ENCODE measurements around the gene PSD2. TPM values are rescaled to one million over a fixed set of nuclear protein-coding genes. Genes with fewer than 3 reads are reported as not detected.

Gene PSD2
- total RNA-seq, 1 donor from 2014 or later, result 0.52 TPM

DNA sequence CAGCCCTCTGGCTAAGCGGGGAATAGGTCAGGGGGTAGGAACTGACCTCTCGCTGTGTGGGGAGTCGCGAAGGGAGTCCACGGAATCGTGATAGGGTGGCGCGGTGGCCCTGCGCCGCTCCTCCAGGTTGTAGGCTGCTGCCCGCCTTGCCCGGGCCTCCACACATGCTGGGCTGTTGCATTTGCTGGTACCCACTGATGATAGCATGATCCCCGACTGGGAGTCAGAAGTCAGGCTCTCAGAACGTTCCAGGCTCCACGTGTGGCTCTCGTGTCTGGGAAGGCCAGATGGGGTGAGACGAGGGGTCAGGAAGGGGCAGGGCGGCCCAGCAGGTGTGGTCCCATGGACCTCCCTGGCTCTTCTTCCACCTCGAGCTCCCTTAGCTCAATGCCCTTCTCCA is 56.0 kb downstream of the PSD2 start:
- Histone ChIP-seq H3K36me3 (ENCODE audit: control insufficient read depth in 3 of 3, insufficient read depth in 3 of 3, low read length in 3 of 3) (peaks cover 12 to 20% (median 16%) of the 10 kb centered on the region in 3 donors), H3K4me1 (ENCODE audit: control insufficient read depth in 3 of 3, insufficient read depth in 3 of 3, low read length in 3 of 3) (peaks cover 4 to 5% (median 4%) of the 10 kb centered on the region in 3 donors), H3K9me3 (ENCODE audit: control insufficient read depth in 3 of 3, low read length in 3 of 3) (no peaks in the 10 kb centered on the region), H3K9ac (ENCODE audit: low read depth in 1 of 3, low read length in 3 of 3) (no peak overlapping the region), H3K4me3 (ENCODE audit: low read length in 3 of 3) (no peak overlapping the region), H3K27me3 (ENCODE audit: control insufficient read depth in 3 of 3, insufficient read depth in 3 of 3, low read length in 3 of 3) (no peaks in the 10 kb centered on the region), H3K27ac (ENCODE audit: low read depth, low read length) (no peak overlapping the region)

DNA sequence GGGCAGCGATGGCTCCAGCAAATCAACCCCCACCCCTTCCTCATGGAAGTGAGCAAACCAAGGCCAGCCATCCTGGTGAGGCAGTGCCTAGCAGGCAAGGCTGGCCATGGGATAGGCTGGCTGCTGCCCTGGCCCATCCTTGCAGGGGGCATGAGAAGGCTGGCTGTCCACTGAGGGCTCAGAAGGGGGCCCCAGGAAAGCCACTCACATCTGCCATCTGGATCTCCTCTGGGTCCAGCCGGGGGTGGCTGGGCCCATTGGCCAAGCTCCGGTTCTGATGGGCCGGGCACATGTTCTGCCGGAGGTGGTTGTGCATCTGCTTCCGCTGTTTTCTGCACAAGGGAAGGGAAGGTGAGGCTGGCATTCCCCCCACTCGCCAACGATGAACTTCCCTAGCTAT is 57.1 kb downstream of the PSD2 start:
- Histone ChIP-seq H3K4me1 (ENCODE audit: control insufficient read depth in 3 of 3, insufficient read depth in 3 of 3, low read length in 3 of 3) (no peaks in the 10 kb centered on the region), H3K9me3 (ENCODE audit: control insufficient read depth in 3 of 3, low read length in 3 of 3) (no peaks in the 10 kb centered on the region), H3K27ac (ENCODE audit: low read depth, low read length) (no peak overlapping the region), H3K9ac (ENCODE audit: low read depth in 1 of 3, low read length in 3 of 3) (no peak overlapping the region), H3K36me3 (ENCODE audit: control insufficient read depth in 3 of 3, insufficient read depth in 3 of 3, low read length in 3 of 3) (peaks cover 12 to 20% (median 16%) of the 10 kb centered on the region in 3 donors), H3K4me3 (ENCODE audit: low read length in 3 of 3) (no peak overlapping the region), H3K27me3 (ENCODE audit: control insufficient read depth in 3 of 3, insufficient read depth in 3 of 3, low read length in 3 of 3) (no peaks in the 10 kb centered on the region)

DNA sequence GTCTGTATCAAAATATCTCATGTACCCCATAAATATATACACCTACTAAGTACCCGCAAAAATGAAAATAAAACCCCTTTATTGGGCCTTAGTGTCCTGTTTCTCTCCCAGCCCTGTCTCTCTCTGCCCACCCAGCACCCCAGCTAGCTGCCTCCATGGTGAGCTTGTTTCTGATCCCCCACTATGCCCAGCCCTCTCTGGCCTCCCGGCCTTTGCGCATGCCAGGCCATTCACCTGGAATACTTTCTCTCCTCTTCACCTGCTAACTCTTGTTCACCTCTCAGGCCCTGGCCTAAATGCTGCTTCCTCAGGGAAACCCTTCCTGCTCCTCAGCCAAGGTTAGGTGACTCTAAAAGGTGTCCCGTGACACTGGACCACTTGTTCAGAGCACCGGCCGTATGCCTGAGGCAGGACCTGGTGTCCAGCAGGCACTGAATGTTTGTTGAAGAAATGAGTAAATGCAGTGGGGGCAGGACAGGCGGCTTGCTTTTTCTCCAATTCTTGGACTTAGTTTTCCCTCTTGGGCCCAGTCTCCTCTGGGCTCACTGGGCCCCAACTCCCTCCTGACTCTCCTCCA is 58.5 kb downstream of the PSD2 start:
- Histone ChIP-seq H3K4me1 (ENCODE audit: control insufficient read depth in 3 of 3, insufficient read depth in 3 of 3, low read length in 3 of 3) (no peaks in the 10 kb centered on the region), H3K27me3 (ENCODE audit: control insufficient read depth in 3 of 3, insufficient read depth in 3 of 3, low read length in 3 of 3) (no peaks in the 10 kb centered on the region), H3K36me3 (ENCODE audit: control insufficient read depth in 3 of 3, insufficient read depth in 3 of 3, low read length in 3 of 3) (peaks cover 12 to 20% (median 16%) of the 10 kb centered on the region in 3 donors), H3K27ac (ENCODE audit: low read depth, low read length) (no peak overlapping the region), H3K4me3 (ENCODE audit: low read length in 3 of 3) (no peak overlapping the region), H3K9me3 (ENCODE audit: control insufficient read depth in 3 of 3, low read length in 3 of 3) (no peaks in the 10 kb centered on the region), H3K9ac (ENCODE audit: low read depth in 1 of 3, low read length in 3 of 3) (no peak overlapping the region)

DNA sequence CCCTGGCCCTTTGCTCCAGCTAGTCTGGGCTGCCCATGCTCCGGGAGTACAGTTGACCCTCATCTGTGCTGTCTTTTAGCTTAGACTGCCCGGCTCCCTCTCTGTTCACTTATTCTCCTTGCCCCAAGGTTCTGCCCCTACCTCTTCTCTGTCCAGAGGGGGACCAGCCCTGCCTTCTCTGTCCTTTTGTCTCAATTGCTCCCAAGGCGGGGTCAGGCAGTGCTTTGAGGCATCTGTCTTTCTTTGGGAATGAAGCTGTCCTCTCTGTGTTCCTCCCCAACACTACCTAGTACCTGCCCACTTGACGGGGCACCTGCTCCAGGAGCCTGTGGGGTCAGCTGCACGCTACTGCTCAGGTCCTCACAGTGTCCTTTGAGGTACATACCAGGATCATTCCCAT is 59.3 kb downstream of the PSD2 start:
- Histone ChIP-seq H3K36me3 (ENCODE audit: control insufficient read depth in 3 of 3, insufficient read depth in 3 of 3, low read length in 3 of 3) (peaks cover 12 to 20% (median 16%) of the 10 kb centered on the region in 3 donors), H3K4me3 (ENCODE audit: low read length in 3 of 3) (no peak overlapping the region), H3K27ac (ENCODE audit: low read depth, low read length) (no peak overlapping the region), H3K4me1 (ENCODE audit: control insufficient read depth in 3 of 3, insufficient read depth in 3 of 3, low read length in 3 of 3) (no peaks in the 10 kb centered on the region), H3K27me3 (ENCODE audit: control insufficient read depth in 3 of 3, insufficient read depth in 3 of 3, low read length in 3 of 3) (no peaks in the 10 kb centered on the region), H3K9me3 (ENCODE audit: control insufficient read depth in 3 of 3, low read length in 3 of 3) (no peaks in the 10 kb centered on the region), H3K9ac (ENCODE audit: low read depth in 1 of 3, low read length in 3 of 3) (no peak overlapping the region)

DNA sequence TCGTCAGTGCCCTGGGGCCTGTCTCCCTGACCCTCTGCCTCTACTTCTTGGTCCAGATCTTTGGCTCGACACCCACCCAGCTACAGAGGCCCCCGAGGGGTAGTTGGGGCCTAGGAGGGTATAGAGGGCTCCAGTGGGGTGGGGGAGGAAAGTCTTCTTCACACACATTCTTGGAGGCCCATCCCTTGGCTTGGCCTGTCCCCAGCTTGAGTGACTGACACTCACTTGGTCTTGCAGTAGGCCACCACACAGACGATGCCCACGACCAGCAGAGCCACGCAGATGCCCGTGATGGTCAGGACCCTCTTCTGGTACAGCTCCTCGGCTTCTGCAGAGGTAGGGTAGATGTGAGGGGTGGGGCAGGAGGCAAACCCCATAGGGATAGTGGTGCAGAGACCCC is 59.8 kb downstream of the PSD2 start:
- H3K9ac ChIP-seq (ENCODE audit: low read depth in 1 of 3, low read length in 3 of 3), result no peak overlapping the region
- no peaks in the 10 kb centered on the region for H3K9me3 ChIP-seq (ENCODE audit: control insufficient read depth in 3 of 3, low read length in 3 of 3)
- no peaks in the 10 kb centered on the region for H3K27me3 ChIP-seq (ENCODE audit: control insufficient read depth in 3 of 3, insufficient read depth in 3 of 3, low read length in 3 of 3)
- peaks cover 12 to 20% (median 16%) of the 10 kb centered on the region in 3 donors for H3K36me3 ChIP-seq (ENCODE audit: control insufficient read depth in 3 of 3, insufficient read depth in 3 of 3, low read length in 3 of 3)
- H3K4me1 ChIP-seq (ENCODE audit: control insufficient read depth in 3 of 3, insufficient read depth in 3 of 3, low read length in 3 of 3), result no peaks in the 10 kb centered on the region
- no peak overlapping the region for H3K27ac ChIP-seq (ENCODE audit: low read depth, low read length)
- no peak overlapping the region for H3K4me3 ChIP-seq (ENCODE audit: low read length in 3 of 3)

DNA sequence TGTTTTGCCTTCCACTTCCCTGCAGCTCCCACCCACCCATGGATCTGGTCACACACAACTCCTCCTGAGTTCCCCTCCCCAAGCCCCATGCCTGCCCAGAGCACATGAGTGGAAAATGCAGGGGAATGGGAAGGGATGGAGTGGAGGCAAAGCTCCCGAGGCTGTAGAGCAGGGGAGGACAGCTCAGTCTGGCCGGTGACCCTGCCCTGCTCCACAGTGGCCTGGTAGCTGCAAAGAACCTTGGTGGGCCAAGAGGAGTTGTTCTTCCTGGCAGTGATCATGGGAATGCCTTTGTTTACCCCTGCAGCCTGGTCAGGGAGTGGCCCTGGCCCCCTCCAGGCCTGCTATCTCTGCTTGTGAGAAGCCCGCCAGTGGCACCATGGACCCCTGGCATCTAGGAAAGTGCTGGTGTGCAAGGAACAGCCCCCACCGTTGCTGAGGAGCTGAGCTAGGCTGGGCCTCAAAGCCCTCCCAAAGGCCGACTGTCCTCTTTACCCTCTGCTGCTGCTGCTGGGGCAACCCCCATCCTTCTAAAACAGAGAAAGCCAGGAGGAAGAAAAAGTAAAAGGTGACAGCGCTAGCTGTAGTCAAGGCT is 60.4 kb downstream of the PSD2 start:
- no peak overlapping the region for H3K27ac ChIP-seq (ENCODE audit: low read depth, low read length)
- H3K4me1 ChIP-seq (ENCODE audit: control insufficient read depth in 3 of 3, insufficient read depth in 3 of 3, low read length in 3 of 3), result no peaks in the 10 kb centered on the region
- no peaks in the 10 kb centered on the region for H3K9me3 ChIP-seq (ENCODE audit: control insufficient read depth in 3 of 3, low read length in 3 of 3)
- H3K9ac ChIP-seq (ENCODE audit: low read depth in 1 of 3, low read length in 3 of 3), result no peak overlapping the region
- H3K36me3 ChIP-seq (ENCODE audit: control insufficient read depth in 3 of 3, insufficient read depth in 3 of 3, low read length in 3 of 3), result peaks cover 12 to 20% (median 16%) of the 10 kb centered on the region in 3 donors
- no peak overlapping the region for H3K4me3 ChIP-seq (ENCODE audit: low read length in 3 of 3)
- no peaks in the 10 kb centered on the region for H3K27me3 ChIP-seq (ENCODE audit: control insufficient read depth in 3 of 3, insufficient read depth in 3 of 3, low read length in 3 of 3)

DNA sequence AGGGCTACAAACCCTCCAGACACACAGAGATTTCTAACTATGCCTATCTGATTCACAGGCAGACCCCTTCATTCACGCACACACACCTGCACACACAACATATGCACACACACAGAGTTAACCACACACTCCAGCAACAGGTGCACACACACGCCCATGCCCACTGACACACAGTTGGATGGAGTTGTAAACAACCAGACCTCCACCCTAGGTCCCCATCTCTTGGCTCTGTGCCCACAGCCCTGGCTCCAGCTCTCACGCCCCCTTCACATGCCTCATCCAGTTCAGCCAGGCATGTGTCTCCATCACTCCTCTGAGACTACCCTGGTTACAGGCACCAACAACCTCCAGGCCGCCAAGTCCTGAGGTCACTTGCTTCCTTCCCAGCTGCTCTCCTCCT is 61.1 kb downstream of the PSD2 start:
- H3K27ac ChIP-seq (ENCODE audit: low read depth, low read length), result no peak overlapping the region
- no peak overlapping the region for H3K4me3 ChIP-seq (ENCODE audit: low read length in 3 of 3)
- no peak overlapping the region for H3K9ac ChIP-seq (ENCODE audit: low read depth in 1 of 3, low read length in 3 of 3)
- H3K27me3 ChIP-seq (ENCODE audit: control insufficient read depth in 3 of 3, insufficient read depth in 3 of 3, low read length in 3 of 3), result no peaks in the 10 kb centered on the region
- no peaks in the 10 kb centered on the region for H3K4me1 ChIP-seq (ENCODE audit: control insufficient read depth in 3 of 3, insufficient read depth in 3 of 3, low read length in 3 of 3)
- no peaks in the 10 kb centered on the region for H3K9me3 ChIP-seq (ENCODE audit: control insufficient read depth in 3 of 3, low read length in 3 of 3)
- H3K36me3 ChIP-seq (ENCODE audit: control insufficient read depth in 3 of 3, insufficient read depth in 3 of 3, low read length in 3 of 3), result peaks cover 10 to 14% (median 13%) of the 10 kb centered on the region in 3 donors

DNA sequence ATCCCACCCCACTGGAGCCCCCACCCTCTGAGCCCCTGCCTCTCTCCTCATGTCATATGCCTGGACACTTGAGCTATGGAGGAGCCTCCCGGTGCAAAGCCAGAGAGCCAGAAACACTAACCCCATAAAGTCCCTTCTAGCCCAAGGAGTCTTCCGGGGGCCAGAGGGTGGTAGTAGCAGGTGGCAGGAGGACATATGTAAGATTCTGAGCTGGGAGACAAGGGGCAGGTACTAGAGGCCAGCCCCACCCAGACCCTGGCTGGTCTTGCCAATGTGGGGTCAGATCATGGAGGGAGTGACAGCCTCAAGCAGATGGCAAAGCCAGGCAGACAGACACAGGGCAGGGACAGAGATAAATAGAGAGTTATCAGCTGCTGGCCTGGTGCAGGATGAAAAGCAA is 63.4 kb downstream of the PSD2 start:
- Histone ChIP-seq H3K4me1 (ENCODE audit: control insufficient read depth in 3 of 3, insufficient read depth in 3 of 3, low read length in 3 of 3) (peaks cover 10 to 16% (median 14%) of the 10 kb centered on the region in 3 donors), H3K4me3 (ENCODE audit: low read length in 3 of 3) (no peak overlapping the region), H3K27ac (ENCODE audit: low read depth, low read length) (no peak overlapping the region), H3K36me3 (ENCODE audit: control insufficient read depth in 3 of 3, insufficient read depth in 3 of 3, low read length in 3 of 3) (peaks cover 2 to 5% (median 3%) of the 10 kb centered on the region in 3 donors), H3K9ac (ENCODE audit: low read depth in 1 of 3, low read length in 3 of 3) (no peak overlapping the region), H3K27me3 (ENCODE audit: control insufficient read depth in 3 of 3, insufficient read depth in 3 of 3, low read length in 3 of 3) (no peaks in the 10 kb centered on the region), H3K9me3 (ENCODE audit: control insufficient read depth in 3 of 3, low read length in 3 of 3) (no peaks in the 10 kb centered on the region)

DNA sequence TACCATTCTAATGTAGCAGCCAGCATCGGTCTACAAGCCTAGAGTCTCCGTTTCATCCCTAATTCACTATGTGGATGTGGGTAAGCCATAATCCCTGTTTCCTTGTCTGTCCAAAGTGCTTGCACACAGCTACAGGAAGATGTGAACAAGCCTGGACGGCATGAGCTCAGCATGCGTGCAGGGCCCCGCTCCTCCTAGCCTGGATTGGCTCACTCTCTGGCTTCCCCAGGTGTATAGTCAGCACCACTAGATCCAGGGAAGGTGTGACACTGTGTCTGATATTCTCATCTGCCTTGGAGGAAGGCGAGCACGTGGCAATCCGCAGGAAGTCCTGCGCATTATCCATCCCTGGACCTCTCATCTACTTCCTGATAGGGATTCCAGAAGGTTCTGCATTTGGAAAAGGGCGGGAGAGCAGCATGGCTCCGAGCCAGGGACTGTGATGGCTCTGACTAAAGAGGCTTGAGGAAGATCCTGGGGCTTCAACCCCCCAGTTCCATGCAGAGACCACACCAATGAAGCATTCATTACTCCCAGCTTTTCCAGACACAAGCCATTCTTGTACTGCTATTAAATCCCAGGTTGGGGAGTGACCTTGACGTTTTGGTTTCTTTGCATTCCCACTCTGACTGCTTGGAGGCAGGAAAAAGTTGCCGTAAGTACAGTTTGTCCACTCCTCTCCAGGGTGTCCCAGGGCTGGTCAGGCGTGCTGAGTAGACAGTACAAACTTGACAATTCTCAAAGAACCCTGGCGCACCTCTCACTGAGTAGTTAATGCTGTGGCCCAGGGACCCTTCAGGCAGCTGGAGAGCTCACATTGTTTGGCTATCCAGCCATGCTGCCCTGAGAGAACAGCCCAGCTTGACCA is 65.6 kb downstream of the PSD2 start:
- H3K36me3 ChIP-seq (ENCODE audit: control insufficient read depth in 3 of 3, insufficient read depth in 3 of 3, low read length in 3 of 3), result no peaks in the 10 kb centered on the region
- peaks cover 11 to 21% (median 14%) of the 10 kb centered on the region in 3 donors for H3K4me1 ChIP-seq (ENCODE audit: control insufficient read depth in 3 of 3, insufficient read depth in 3 of 3, low read length in 3 of 3)
- no peak overlapping the region for H3K27ac ChIP-seq (ENCODE audit: low read depth, low read length)
- no peaks in the 10 kb centered on the region for H3K9me3 ChIP-seq (ENCODE audit: control insufficient read depth in 3 of 3, low read length in 3 of 3)
- peak overlapping the region in 1 of 3 donors; percentile 25 for H3K9ac ChIP-seq (ENCODE audit: low read depth in 1 of 3, low read length in 3 of 3)
- H3K4me3 ChIP-seq (ENCODE audit: low read length in 3 of 3), result no peak overlapping the region
- H3K27me3 ChIP-seq (ENCODE audit: control insufficient read depth in 3 of 3, insufficient read depth in 3 of 3, low read length in 3 of 3), result no peaks in the 10 kb centered on the region

DNA sequence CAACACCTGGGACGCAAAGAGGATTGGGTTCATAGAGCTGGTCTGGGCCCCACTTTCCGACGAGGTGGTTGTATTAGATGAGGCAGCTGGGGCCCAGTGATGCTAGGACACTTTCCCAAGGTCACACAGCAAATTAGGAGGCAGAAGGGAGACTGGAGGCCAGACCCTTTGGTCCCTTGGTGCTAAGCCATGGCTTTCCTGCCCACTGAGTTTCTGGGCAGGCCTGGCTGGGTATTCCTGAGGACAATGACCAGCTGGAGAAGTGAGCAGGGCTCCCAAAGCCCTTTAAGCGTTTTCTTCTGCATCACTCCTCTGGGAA is 66.2 kb downstream of the PSD2 start:
- Histone ChIP-seq H3K9me3 (ENCODE audit: control insufficient read depth in 3 of 3, low read length in 3 of 3) (no peaks in the 10 kb centered on the region), H3K36me3 (ENCODE audit: control insufficient read depth in 3 of 3, insufficient read depth in 3 of 3, low read length in 3 of 3) (no peaks in the 10 kb centered on the region), H3K27me3 (ENCODE audit: control insufficient read depth in 3 of 3, insufficient read depth in 3 of 3, low read length in 3 of 3) (no peaks in the 10 kb centered on the region), H3K9ac (ENCODE audit: low read depth in 1 of 3, low read length in 3 of 3) (peak overlapping the region in 1 of 3 donors; percentile 25), H3K4me3 (ENCODE audit: low read length in 3 of 3) (no peak overlapping the region), H3K27ac (ENCODE audit: low read depth, low read length) (no peak overlapping the region), H3K4me1 (ENCODE audit: control insufficient read depth in 3 of 3, insufficient read depth in 3 of 3, low read length in 3 of 3) (peaks cover 11 to 21% (median 14%) of the 10 kb centered on the region in 3 donors)

Data from skeletal muscle tissue (tissue), 4 donors.